Activated CD4-positive, alpha-beta T cell treated with anti-CD3 and anti-CD28 coated beads, Interleukin-10, Interleukin-2, amounts not matched to agents 100 ng/mL and 50 ng/mL, durations not matched to agents 16 hours and 8 hours (primary cell): ENCODE measurements around the gene IL12RB2.

Experiments
- DNase-seq: peaks from one replicate; pipeline ENCODE4 v3.0.0-alpha.2; 2020

Gene IL12RB2

GRCh38 chr1:67352211-67352610, 44.5 kb downstream of the IL12RB2 start:
- no peak for DNase-seq

- DNase-seq, result no peak
Measured at GRCh38 chr1:67355745-67356424, 48.2 kb downstream of the IL12RB2 start.

DNA sequence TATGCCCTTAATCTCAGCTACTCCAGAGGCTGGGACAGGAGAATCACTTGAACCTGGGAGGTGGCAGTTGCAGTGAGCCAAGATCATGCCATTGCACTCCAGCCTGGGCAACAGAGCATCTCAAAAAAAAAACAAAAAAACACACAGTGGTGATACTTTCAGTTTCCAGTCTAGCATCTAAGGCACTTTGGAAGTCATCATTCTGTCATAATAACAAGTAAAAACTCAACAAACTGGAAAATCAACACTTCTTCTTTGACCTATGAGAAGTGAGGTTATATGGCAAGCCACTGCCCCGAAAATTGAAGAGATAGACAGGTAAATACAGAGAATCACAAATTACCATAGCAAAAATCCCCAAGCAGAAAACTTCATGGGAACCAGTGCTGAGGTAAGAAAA, 51.9 kb downstream of the IL12RB2 start:
- no peak for DNase-seq

- no peak for DNase-seq
Measured at GRCh38 chr1:67361641-67362040, 54.0 kb downstream of the IL12RB2 start.

- no peak for DNase-seq
Measured at GRCh38 chr1:67367370-67368045, 59.8 kb downstream of the IL12RB2 start.

- no peak for DNase-seq
Measured at GRCh38 chr1:67368046-67368514, 60.4 kb downstream of the IL12RB2 start.

GRCh38 chr1:67371043-67371442, 63.4 kb downstream of the IL12RB2 start:
- no peak for DNase-seq

DNA sequence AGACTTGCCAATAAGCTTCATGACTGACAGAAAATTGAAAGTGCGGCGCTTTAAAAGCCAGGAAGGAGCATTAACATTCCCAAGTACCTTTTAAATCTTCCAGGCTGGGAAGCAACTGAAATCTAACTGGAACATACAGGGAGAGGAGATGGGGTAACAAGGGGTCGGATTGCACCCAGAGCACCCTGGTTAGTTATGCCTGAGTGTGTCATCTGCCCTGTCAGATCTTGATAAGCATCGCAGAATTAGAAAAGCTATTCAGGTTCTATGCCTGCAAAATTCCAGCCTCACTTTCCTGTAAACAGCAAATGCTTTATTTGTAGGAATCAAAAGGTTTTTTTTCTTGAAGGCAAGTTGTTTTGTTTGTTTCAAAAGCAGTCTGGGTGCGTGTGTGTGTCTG, 64.0 kb downstream of the IL12RB2 start:
- no peak for DNase-seq

- DNase-seq, result no peak
Measured at GRCh38 chr1:67372136-67372535, 64.5 kb downstream of the IL12RB2 start.

- DNase-seq, result peak; percentile 23
Measured at GRCh38 chr1:67372898-67373297, 65.2 kb downstream of the IL12RB2 start.

DNA sequence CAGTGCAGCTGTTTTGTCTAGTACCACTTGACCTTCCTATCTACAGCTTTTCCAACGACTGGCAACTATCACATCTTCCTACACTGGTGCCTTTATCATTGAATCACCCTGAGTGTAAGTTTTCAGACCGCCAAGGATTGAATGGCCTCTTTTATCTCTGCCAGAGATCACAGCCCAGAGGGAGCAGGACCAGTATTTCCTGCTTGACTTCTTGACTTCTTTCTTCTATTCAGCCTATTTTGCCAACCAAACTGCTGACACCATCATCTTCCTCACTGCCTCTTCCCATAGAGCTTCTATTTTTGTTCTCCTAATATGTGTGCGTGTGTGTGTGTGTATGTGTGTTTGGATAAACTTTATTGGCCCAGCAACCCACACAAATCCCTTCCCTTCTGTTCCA, 68.7 kb downstream of the IL12RB2 start:
- DNase-seq, result no peak

DNA sequence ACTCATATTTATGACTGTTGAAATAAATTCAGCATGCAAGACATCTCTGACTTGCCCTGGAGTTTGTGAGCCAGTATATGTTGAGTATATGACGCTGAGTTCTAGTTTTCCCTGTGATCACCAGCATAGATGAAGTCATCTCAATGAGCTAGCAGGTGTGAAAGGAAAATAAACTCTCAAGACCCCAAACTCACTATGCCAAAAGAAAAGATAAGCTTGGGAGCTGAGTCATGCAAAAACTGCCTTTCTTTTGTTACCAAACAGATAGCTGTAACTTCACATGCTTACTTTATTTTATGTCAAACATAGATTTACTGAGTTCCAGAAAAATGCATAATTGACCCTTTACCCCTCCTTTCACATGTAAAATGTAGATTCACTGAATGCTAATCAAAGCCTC, 69.6 kb downstream of the IL12RB2 start:
- no peak for DNase-seq

- DNase-seq, result no peak
Measured at GRCh38 chr1:67381154-67381553, 73.5 kb downstream of the IL12RB2 start.

- no peak for DNase-seq
Measured at GRCh38 chr1:67382292-67382691, 74.6 kb downstream of the IL12RB2 start.

GRCh38 chr1:67383999-67384638, 76.4 kb downstream of the IL12RB2 start:
- DNase-seq, result no peak

- no peak for DNase-seq
Measured at GRCh38 chr1:67390041-67390887, 82.6 kb downstream of the IL12RB2 start.

DNA sequence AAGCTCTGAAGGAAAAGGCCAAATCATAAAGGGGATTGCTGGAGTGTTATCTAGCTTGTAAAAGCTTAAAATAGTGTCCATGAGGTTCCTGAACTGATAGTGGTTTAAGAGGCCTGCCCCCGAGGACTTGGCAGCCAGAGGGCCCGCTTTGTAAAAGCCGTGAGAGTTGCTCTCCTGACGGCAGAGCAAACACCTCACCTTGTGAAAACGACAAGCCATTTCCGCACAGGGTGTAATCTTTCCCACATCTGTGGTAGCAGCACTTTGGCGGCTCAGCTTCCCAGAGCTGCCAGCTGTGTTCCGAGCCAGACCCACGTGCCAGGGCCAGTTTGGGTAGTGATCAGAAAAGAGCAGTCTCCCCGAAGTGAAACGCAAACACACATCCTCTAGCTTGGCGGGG, 85.6 kb downstream of the IL12RB2 start:
- no peak for DNase-seq

- no peak for DNase-seq
Measured at GRCh38 chr1:67393737-67394136, 86.1 kb downstream of the IL12RB2 start.

DNA sequence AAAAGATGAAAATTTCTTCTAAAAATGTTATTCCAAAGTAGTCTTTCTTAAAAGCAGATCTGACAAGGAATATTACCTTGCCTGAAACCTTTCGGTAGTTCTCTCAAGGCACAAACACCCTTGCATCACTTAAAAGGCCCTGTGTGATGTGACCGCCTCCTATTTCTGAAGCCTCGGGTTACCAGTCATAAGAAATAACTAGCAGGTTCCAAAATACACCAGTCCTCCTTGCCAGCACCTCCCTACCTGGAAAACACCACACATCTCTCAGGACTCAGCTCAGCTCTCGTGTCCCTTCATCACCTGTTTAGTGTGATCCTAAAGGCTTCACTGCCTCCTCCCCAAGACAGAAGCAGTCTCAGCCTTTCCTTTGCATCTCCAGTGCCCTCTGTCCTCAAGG, 86.9 kb downstream of the IL12RB2 start:
- DNase-seq, result no peak

DNA sequence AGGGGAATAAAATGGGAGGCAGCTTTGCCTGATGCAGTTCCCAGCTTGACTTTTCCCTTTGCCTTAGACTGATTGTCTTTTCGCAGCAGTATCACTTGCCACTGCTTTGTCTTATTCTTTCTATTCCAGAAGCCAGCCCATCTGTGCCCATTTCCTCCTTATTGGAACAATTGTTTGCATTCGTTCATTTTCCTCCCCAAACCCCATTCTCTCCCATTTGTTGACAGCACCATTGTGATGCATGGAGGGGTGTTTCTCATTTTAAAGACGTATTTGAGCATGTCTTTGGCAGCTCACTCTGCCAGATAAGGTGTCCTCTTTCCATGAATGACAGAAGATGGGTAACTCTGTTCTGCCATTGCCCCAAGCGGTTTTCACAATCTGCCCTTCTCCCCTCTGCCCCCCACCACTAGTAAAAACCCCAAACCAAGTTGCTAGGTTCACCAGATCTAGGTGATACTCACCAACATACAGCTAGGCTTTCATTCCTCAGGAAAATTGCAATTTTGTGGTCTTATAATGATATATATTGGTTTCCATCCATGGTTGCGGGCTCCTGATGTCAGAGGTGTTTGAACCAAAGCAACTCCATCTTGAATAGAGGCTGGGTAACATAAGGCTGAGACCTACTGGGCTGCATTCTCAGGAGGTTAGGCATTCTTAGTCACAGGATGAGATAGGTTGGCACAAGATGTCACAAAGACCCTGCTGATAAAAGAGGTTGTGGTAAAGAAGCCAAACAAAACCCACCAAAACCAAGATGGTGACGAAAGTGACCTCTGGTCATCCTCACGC, 91.7 kb downstream of the IL12RB2 start:
- no peak for DNase-seq

- DNase-seq, result peak; percentile 59
Measured at GRCh38 chr1:67400029-67400786, 92.5 kb downstream of the IL12RB2 start.

DNA sequence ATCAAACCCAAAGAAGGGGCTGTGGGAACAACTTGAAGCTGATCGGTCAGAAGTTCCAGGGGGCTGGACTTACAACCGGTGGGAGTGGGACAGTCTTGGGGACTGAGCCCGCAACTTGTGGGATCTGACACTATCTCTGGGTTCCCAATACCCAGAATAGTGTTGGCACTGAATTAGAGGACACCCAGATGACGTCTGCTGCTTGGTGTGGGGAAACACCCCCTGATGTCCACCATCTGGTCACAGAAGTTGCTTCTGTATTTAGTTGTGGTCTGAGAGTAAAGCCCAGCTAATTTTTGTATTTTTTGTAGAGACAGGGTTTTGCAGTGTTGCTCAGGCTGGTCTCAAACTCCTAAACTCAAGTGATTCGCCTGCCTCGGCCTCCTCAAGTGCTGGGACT, 93.8 kb downstream of the IL12RB2 start:
- no peak for DNase-seq
